OCI-LY1 (cell line): Measurements from ENCODE around the gene MKNK1.

ENCODE experiments used
- H2AFZ ChIP-seq: fragments of 200-600 bp; sonication (generic), shearing (Covaris generic); 2 replicates; pipeline ENCODE4 v1.6.0; 2014; ENCODE audit warnings: antibody characterized with exemption, mild to moderate bottlenecking, low read length
- H3F3A ChIP-seq: fragments of 200-600 bp; sonication (generic), shearing (Covaris generic); 2 replicates; pipeline ENCODE4 v1.6.0; 2014; ENCODE audit warnings: mild to moderate bottlenecking, antibody characterized with exemption, low read length, moderate library complexity; ENCODE audit not compliant: insufficient read depth
- H3K27ac ChIP-seq: fragments of 200-600 bp; sonication (generic); 2 replicates; pipeline ENCODE4 v1.5.1; 2014; ENCODE audit warnings: low read length, mixed run types, mild to moderate bottlenecking, low read depth; ENCODE audit not compliant: poor library complexity, severe bottlenecking
- H3K27me3 ChIP-seq: fragments of 200-600 bp; sonication (generic); 2 replicates; pipeline ENCODE4 v1.6.0; 2014; ENCODE audit warnings: antibody characterized with exemption, mild to moderate bottlenecking, low read length, moderate library complexity; ENCODE audit not compliant: insufficient read depth
- H3K36me3 ChIP-seq: fragments of 200-600 bp; sonication (generic); 2 replicates; pipeline ENCODE4 v1.6.1; 2014; ENCODE audit warnings: mild to moderate bottlenecking, antibody characterized with exemption, low read length, moderate library complexity, mixed read lengths; ENCODE audit not compliant: insufficient read depth
- H3K4me1 ChIP-seq: fragments of 200-600 bp; sonication (generic); 2 replicates; pipeline ENCODE4 v1.5.1; 2014; ENCODE audit warnings: mild to moderate bottlenecking, low read length, moderate library complexity; ENCODE audit not compliant: insufficient read depth, severe bottlenecking
- H3K4me2 ChIP-seq: fragments of 200-600 bp; sonication (generic), shearing (Covaris generic); 2 replicates; pipeline ENCODE4 v1.6.1; 2014; ENCODE audit warnings: low read length
- H3K4me3 ChIP-seq: fragments of 200-600 bp; sonication (generic); 2 replicates; pipeline ENCODE4 v1.5.1; 2014; ENCODE audit warnings: low read length, low read depth, mild to moderate bottlenecking, mixed read lengths; ENCODE audit not compliant: poor library complexity, severe bottlenecking
- H3K79me2 ChIP-seq: fragments of 200-600 bp; shearing (Covaris generic); 2 replicates; pipeline ENCODE4 v1.6.1; 2016; ENCODE audit warnings: mixed run types, low read length, mixed read lengths; ENCODE audit not compliant: insufficient read depth
- H3K9ac ChIP-seq: fragments of 200-600 bp; sonication (generic), shearing (Covaris generic); 2 replicates; pipeline ENCODE4 v1.6.1; 2014; ENCODE audit warnings: mild to moderate bottlenecking, low read length, mixed read lengths
- H3K9me2 ChIP-seq: fragments of 200-600 bp; sonication (generic), shearing (Covaris generic); 2 replicates; pipeline ENCODE4 v1.6.1; 2014; ENCODE audit warnings: low read depth, mild to moderate bottlenecking, low read length, mixed read lengths
- H3K9me3 ChIP-seq: fragments of 200-600 bp; shearing (Covaris generic); 2 replicates; pipeline ENCODE4 v1.6.1; 2014; ENCODE audit warnings: low read length, mixed read lengths
- H4K20me1 ChIP-seq: fragments of 200-600 bp; sonication (generic), shearing (Covaris generic); 2 replicates; pipeline ENCODE4 v1.6.0; 2016; ENCODE audit warnings: mild to moderate bottlenecking, low read length; ENCODE audit not compliant: insufficient read depth
- EZH2 ChIP-seq: fragments of 200-600 bp; sonication (generic), shearing (Covaris generic); IDR thresholded peaks from 2 replicates; pipeline ENCODE4 v1.8.0; 2017; ENCODE audit warnings: borderline replicate concordance, mixed run types, mild to moderate bottlenecking, antibody characterized with exemption, low read length, moderate library complexity, mixed read lengths
- TF ChIP-seq, protein P1 (sequence below): fragments of 200-600 bp; sonication (generic), shearing (Covaris generic); IDR thresholded peaks from 2 replicates; pipeline ENCODE4 v1.5.1; 2017; ENCODE audit warnings: mild to moderate bottlenecking, antibody characterized with exemption, low read length, moderate library complexity, mixed read lengths

Gene MKNK1

DNA sequence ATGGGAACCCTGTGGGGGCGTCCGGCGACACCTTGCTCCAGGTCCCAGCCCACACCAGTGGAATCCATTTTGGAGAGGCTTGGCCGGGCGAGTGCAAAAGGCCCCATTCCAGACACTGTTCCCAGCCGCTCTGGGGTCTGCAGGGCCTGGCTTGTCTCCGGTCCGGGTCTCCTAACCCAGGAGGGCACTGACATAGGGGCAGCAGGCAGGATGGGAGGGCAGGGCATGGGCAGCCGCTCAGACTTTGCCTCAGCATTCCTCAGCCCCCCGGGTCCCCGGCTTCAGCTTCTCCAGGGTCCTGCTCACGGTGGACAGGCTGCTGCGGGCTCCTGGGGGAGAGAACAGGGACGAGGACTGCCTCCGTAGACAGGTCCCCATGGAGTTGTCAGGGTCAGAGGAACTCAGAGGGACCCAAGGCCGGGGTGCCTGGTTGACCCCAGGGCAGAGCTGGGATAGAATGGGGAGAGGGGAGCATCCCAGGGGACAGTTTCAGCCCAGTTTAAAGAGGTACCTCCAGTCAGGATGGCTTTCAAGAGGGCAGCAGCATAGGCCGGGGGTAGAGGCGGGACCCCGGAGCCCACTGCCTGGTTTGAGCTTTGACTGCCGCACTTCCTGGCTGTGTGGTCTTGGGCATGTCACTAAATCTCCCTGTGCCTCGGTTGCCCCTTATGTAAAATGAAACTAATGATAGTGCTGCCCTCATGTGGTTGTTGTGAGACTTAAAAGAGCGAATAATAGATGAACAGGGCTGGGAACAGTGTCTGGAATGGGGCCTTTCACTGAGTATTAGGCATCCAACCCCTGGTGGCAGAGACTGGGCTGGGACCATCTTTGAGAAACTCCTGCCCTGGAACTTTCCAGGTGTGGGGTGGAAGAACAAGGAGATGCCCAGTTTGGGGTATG, 56.3 kb downstream of the MKNK1 start:
- H3K27ac ChIP-seq, result no peak overlapping the region
- TF ChIP-seq, protein P1, sequence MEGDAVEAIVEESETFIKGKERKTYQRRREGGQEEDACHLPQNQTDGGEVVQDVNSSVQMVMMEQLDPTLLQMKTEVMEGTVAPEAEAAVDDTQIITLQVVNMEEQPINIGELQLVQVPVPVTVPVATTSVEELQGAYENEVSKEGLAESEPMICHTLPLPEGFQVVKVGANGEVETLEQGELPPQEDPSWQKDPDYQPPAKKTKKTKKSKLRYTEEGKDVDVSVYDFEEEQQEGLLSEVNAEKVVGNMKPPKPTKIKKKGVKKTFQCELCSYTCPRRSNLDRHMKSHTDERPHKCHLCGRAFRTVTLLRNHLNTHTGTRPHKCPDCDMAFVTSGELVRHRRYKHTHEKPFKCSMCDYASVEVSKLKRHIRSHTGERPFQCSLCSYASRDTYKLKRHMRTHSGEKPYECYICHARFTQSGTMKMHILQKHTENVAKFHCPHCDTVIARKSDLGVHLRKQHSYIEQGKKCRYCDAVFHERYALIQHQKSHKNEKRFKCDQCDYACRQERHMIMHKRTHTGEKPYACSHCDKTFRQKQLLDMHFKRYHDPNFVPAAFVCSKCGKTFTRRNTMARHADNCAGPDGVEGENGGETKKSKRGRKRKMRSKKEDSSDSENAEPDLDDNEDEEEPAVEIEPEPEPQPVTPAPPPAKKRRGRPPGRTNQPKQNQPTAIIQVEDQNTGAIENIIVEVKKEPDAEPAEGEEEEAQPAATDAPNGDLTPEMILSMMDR, result peak; percentile 64
- TF ChIP-seq EZH2, result no peak
- no peaks in the 10 kb centered on the region for H3K9me2 ChIP-seq
- H3K79me2 ChIP-seq, result no peaks in the 10 kb centered on the region
- H3K9me3 ChIP-seq, result no peaks in the 10 kb centered on the region
- H4K20me1 ChIP-seq, result no peaks in the 10 kb centered on the region
- no peaks in the 10 kb centered on the region for H3K4me1 ChIP-seq
- H3K9ac ChIP-seq, result no peak overlapping the region
- H3K27me3 ChIP-seq, result no peaks in the 10 kb centered on the region
- H3F3A ChIP-seq, result no peaks in the 10 kb centered on the region
- no peaks in the 10 kb centered on the region for H3K36me3 ChIP-seq
- H3K4me2 ChIP-seq, result no peak overlapping the region
- H2AFZ ChIP-seq, result no peak overlapping the region
- no peak overlapping the region for H3K4me3 ChIP-seq

DNA sequence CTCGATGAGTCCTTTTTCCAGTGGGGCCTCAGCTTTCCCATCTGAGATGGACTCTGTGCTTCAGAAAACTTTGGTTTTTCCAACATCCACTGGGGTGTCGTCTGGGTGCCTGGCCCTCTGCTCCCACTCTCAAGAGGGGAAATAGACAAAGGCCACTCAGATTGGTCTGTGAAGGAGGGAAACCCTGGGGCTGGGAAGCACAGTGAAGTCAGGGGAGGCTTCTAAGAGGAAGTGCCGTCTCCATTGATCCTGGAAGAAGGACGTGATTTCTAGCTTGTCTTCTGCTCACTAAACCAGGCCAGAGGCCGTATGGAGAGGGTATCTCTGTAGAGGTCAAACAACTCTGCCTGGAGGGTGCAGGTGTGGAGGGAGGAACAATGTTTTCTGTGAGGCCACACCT, 57.9 kb downstream of the MKNK1 start:
- TF ChIP-seq, protein P1, result no peak
- TF ChIP-seq EZH2, result no peak
- Histone ChIP-seq H3K36me3 (no peaks in the 10 kb centered on the region), H3K4me1 (no peaks in the 10 kb centered on the region), H3F3A (no peaks in the 10 kb centered on the region), H2AFZ (no peak overlapping the region), H3K4me3 (no peak overlapping the region), H3K9me2 (no peaks in the 10 kb centered on the region), H3K9ac (no peak overlapping the region), H3K27me3 (no peaks in the 10 kb centered on the region), H3K9me3 (no peaks in the 10 kb centered on the region), H3K79me2 (no peaks in the 10 kb centered on the region), H3K27ac (no peak overlapping the region), H3K4me2 (no peak overlapping the region), H4K20me1 (no peaks in the 10 kb centered on the region)

- Histone ChIP-seq H3K4me2 (no peak overlapping the region), H2AFZ (no peak overlapping the region), H3K9me3 (no peaks in the 10 kb centered on the region), H3K27ac (no peak overlapping the region), H3K4me1 (no peaks in the 10 kb centered on the region), H4K20me1 (no peaks in the 10 kb centered on the region), H3F3A (no peaks in the 10 kb centered on the region), H3K9ac (no peak overlapping the region), H3K36me3 (no peaks in the 10 kb centered on the region), H3K4me3 (no peak overlapping the region), H3K79me2 (no peaks in the 10 kb centered on the region), H3K9me2 (no peaks in the 10 kb centered on the region), H3K27me3 (no peaks in the 10 kb centered on the region)
- no peak for TF ChIP-seq EZH2
- TF ChIP-seq, protein P1, result no peak
These were observed 58.3 kb downstream of the MKNK1 start for GRCh38 chr1:46545784-46546183.
